Right atrium auricular region (tissue), 2 donors: ENCODE results near the gene FMNL1. TPM values are rescaled to one million over a fixed set of nuclear protein-coding genes. Genes with fewer than 3 reads are reported as not detected.
A peak's percentile ranks its signal among the peaks of the same experiment; 100 is the strongest.

Experiments
- DNase-seq: peaks from one replicate; pipeline ENCODE4 v3.0.0-alpha.2; 2019; ENCODE audit warnings: low spot score
- H3K27ac ChIP-seq, 2 donors: fragments of 200-600 bp; sonication (generic); 1 replicate in 1 of 2; 2 replicates in 1 of 2; pipeline ENCODE4 v1.5.1; 2016 to 2019
- H3K27me3 ChIP-seq, 2 donors: fragments of 200-600 bp; sonication (generic); one replicate each; pipeline versions ENCODE4 v1.5.1 to v1.6.0; 2017 to 2019
- H3K36me3 ChIP-seq: fragments of 200-600 bp; sonication (generic); one replicate; pipeline ENCODE4 v1.5.1; 2016
- H3K4me1 ChIP-seq, 2 donors: fragments of 200-600 bp; sonication (generic); one replicate each; pipeline versions ENCODE4 v1.5.1 to v1.6.0; 2017 to 2019
- H3K4me3 ChIP-seq, 2 donors: fragments of 200-600 bp; sonication (generic); 1 replicate in 1 of 2; 2 replicates in 1 of 2; pipeline ENCODE4 v1.5.1; 2017 to 2019; ENCODE audit warnings: mild to moderate bottlenecking in 1 of 2, moderate library complexity in 1 of 2
- H3K9me3 ChIP-seq, 2 donors: fragments of 200-600 bp; sonication (generic); one replicate each; pipeline ENCODE4 v1.5.1; 2019
- CTCF ChIP-seq, 2 donors: fragments of 200-600 bp; sonication (generic); IDR thresholded peaks; one replicate each; pipeline ENCODE4 v1.5.1; 2019; ENCODE audit warnings: antibody characterized with exemption in 2 of 2
- total RNA-seq, 2 donors: library from RNA; depleted of rRNA; stranded (reverse); fragments of >200 nt; gene quantifications; one replicate each; pipeline ENCODE4 v1.1.0, GENCODE V29; 2016

Gene FMNL1
- total RNA-seq, 2 donors from 2014 or later, result 7.6 to 13.6 TPM

GRCh38 chr17:45241328-45242028, 19.8 kb downstream of the FMNL1 start:
- peak overlapping the region in 1 of 2 donors; percentile 1 for H3K27ac ChIP-seq
- no peak for TF ChIP-seq CTCF (IDR thresholded peaks at IDR 0.05)
- peaks cover 0 to 19% of the 10 kb centered on the region in 2 donors for H3K4me1 ChIP-seq
- no peaks in the 10 kb centered on the region for H3K9me3 ChIP-seq
- no peak for DNase-seq
- H3K27me3 ChIP-seq, result no peaks in the 10 kb centered on the region
- peaks cover 13% of the 10 kb centered on the region for H3K36me3 ChIP-seq
- H3K4me3 ChIP-seq, result peak overlapping the region; percentile 42 to 47

DNA sequence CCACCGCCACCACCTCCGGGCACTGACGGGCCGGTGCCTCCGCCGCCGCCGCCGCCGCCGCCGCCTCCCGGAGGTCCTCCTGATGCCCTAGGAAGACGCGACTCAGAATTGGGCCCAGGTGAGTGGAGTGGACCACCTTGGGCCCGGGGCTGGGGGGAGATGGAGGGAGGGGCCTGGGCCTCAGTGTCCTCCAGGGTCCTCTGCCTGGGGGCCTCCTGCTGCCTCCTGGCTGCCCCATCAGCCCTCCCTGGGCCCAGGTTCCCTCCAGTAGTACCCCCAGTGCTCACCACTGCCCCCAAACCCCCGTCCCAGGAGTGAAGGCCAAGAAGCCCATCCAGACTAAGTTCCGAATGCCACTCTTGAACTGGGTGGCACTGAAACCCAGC, 20.3 kb downstream of the FMNL1 start:
- H3K36me3 ChIP-seq, result peaks cover 13% of the 10 kb centered on the region
- no peak for TF ChIP-seq CTCF (IDR thresholded peaks at IDR 0.05)
- no peaks in the 10 kb centered on the region for H3K27me3 ChIP-seq
- no peak overlapping the region for H3K27ac ChIP-seq
- no peak for DNase-seq
- H3K4me1 ChIP-seq, result peaks cover 0 to 24% of the 10 kb centered on the region in 2 donors
- H3K4me3 ChIP-seq, result peak overlapping the region; percentile 42 to 47
- H3K9me3 ChIP-seq, result no peaks in the 10 kb centered on the region

- H3K4me1 ChIP-seq, result peaks cover 0 to 38% of the 10 kb centered on the region in 2 donors
- H3K36me3 ChIP-seq, result peaks cover 13% of the 10 kb centered on the region
- no peaks in the 10 kb centered on the region for H3K9me3 ChIP-seq
- no peaks in the 10 kb centered on the region for H3K27me3 ChIP-seq
- no peak for TF ChIP-seq CTCF (IDR thresholded peaks at IDR 0.05)
- no peak for DNase-seq
- no peak overlapping the region for H3K4me3 ChIP-seq
- H3K27ac ChIP-seq, result no peak overlapping the region
Measured at GRCh38 chr17:45243750-45244149, 22.1 kb downstream of the FMNL1 start.

DNA sequence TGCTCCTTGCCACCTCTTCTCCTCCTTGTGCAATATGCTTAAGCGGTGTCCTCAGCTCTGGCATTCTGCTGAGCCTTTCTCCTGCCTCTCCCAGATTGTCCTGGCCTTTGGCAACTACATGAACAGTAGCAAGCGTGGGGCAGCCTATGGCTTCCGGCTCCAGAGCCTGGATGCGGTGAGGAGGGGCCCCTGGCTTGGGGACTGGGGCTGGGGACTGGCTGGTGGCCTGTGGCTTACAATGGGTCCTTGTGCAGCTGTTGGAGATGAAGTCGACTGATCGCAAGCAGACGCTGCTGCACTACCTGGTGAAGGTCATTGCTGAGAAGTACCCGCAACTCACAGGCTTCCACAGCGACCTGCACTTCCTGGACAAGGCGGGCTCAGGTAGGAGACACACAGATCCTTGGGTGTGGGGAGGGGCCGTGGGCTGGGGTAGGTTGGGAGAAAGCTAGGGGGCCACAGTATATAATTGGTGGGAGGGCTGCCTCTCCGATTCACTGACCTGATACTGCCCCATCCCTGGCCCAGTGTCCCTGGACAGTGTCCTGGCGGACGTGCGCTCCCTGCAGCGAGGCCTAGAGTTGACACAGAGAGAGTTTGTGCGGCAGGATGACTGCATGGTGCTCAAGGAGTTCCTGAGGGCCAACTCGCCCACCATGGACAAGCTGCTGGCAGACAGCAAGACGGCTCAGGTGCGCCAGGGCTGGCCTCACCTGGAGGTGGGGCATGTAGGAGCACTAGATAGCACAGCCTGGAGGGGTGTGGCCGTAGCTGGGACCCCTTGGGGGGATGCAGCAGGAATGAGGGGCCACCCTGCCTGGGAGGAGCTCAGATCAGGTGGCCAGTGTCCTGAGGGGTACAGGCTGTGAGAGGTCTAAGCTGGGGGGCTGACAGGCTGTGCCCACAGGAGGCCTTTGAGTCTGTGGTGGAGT, 23.3 kb downstream of the FMNL1 start:
- no peak for DNase-seq
- peaks cover 13% of the 10 kb centered on the region for H3K36me3 ChIP-seq
- TF ChIP-seq CTCF (IDR thresholded peaks at IDR 0.05), result no peak

DNA sequence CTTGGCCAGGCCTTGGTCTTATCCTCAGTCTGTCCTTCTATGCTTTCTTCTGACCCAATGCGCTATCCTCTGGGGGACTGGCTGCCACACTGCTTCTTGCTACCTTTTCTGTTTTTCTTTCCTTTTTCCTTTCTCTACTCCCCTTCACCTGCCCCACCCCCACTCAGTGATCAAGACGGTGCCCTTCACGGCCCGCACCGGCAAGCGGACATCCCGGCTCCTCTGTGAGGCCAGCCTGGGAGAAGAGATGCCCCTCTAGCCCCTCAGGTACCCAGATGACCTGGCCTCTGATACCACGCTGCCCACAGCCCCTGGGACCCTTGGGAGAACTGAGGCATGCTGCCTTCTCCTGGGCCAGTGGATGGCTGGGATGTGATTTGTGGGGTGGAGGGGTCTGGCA, 24.7 kb downstream of the FMNL1 start:
- TF ChIP-seq CTCF (IDR thresholded peaks at IDR 0.05), result no peak

More for the DNA sequence above, 23.3 kb downstream of the FMNL1 start:
- no peak overlapping the region for H3K4me3 ChIP-seq
- H3K9me3 ChIP-seq, result no peaks in the 10 kb centered on the region
- no peaks in the 10 kb centered on the region for H3K27me3 ChIP-seq
- no peak overlapping the region for H3K27ac ChIP-seq
- peaks cover 0 to 38% of the 10 kb centered on the region in 2 donors for H3K4me1 ChIP-seq

More for the DNA sequence above, 24.7 kb downstream of the FMNL1 start:
- H3K4me1 ChIP-seq, result peaks cover 0 to 26% of the 10 kb centered on the region in 2 donors
- peak overlapping the region in 1 of 2 donors; percentile 62 for H3K27ac ChIP-seq
- no peaks in the 10 kb centered on the region for H3K9me3 ChIP-seq
- peaks cover 13% of the 10 kb centered on the region for H3K36me3 ChIP-seq
- H3K27me3 ChIP-seq, result no peaks in the 10 kb centered on the region
- H3K4me3 ChIP-seq, result peak overlapping the region; percentile 39 to 61
- no peak for DNase-seq
